Measurements from ENCODE around the gene TMEM108.

DNA sequence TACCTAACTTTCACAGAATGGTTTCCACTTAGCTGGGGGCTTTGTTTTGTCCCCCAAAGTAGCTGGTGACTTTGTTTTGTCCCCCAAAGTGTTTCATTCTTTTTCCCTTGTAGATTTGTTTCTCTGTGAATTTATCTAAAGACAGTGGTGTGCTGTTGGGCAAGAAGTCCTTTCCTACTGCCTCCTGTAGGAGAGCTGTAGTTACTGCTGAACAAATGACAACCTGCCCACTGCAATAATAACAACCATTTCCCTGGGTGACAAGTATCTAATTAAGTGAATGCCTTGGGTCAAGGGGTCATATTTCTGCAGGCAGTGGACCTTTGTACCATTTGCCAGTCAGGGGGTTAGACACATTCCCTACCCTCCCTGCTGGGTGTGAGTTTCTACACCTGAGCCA lies 236.3 kb downstream of the TMEM108 start:
- TF ChIP-seq CTCF (conservative IDR thresholded peaks at IDR 0.05; ENCODE audit: low read depth in 2 of 2) (peak; percentile 52 to 53), POLR2AphosphoS5 (IDR thresholded peaks at IDR 0.05; ENCODE audit: low read depth) (no peak)
